Spleen (tissue), 11 donors: ENCODE data around the gene CROCC2. TPM values are rescaled to one million over a fixed set of nuclear protein-coding genes. Genes with fewer than 3 reads are reported as not detected.

Source experiments
- DNase-seq: peaks from one replicate; pipeline ENCODE4 v3.0.0-alpha.2; 2020
- H3K27ac ChIP-seq, 8 donors: fragments of 200-600 bp; sonication (generic) in 7 of 8; 1 replicate in 4 of 8; 2 replicates in 4 of 8; pipeline versions ENCODE4 v1.5.0 to v1.8.0; 2016 to 2021; ENCODE audit warnings: inconsistent platforms in 4 of 8, mild to moderate bottlenecking in 4 of 8, moderate library complexity in 1 of 8
- H3K27me3 ChIP-seq, 7 donors: fragments of 200-600 bp; sonication (generic) in 6 of 7; replicated peaks in 1 of 7; 1 replicate in 4 of 7; 2 replicates in 3 of 7; pipeline versions ENCODE4 v1.5.0 to v1.8.0; 2016 to 2021; ENCODE audit warnings: inconsistent platforms in 3 of 7, mild to moderate bottlenecking in 1 of 7
- H3K36me3 ChIP-seq, 6 donors: fragments of 200-600 bp; sonication (generic) in 5 of 6; 1 replicate in 4 of 6; 2 replicates in 2 of 6; pipeline versions ENCODE4 v1.5.0 to v1.8.0; 2016 to 2021; ENCODE audit warnings: inconsistent platforms in 2 of 6
- H3K4me1 ChIP-seq, 6 donors: fragments of 200-600 bp; sonication (generic) in 5 of 6; 1 replicate in 3 of 6; 2 replicates in 3 of 6; pipeline versions ENCODE4 v1.5.0 to v1.8.0; 2016 to 2021; ENCODE audit warnings: inconsistent platforms in 3 of 6
- H3K4me3 ChIP-seq, 8 donors: fragments of 200-600 bp; sonication (generic) in 7 of 8; 1 replicate in 4 of 8; 2 replicates in 4 of 8; pipeline versions ENCODE4 v1.5.0 to v1.8.0; 2016 to 2021; ENCODE audit warnings: inconsistent platforms in 4 of 8, mild to moderate bottlenecking in 4 of 8, moderate library complexity in 2 of 8
- H3K9me3 ChIP-seq, 8 donors: fragments of 200-600 bp; sonication (generic) in 7 of 8; 1 replicate in 4 of 8; 2 replicates in 4 of 8; pipeline versions ENCODE4 v1.5.0 to v1.8.0; 2016 to 2021; ENCODE audit warnings: inconsistent platforms in 4 of 8
- POLR2A ChIP-seq, 3 donors: fragments of 450-650 bp; IDR thresholded peaks; one replicate each; pipeline ENCODE4 v1.5.1; 2017; ENCODE audit warnings: antibody characterized with exemption in 3 of 3, mild to moderate bottlenecking in 1 of 3
- POLR2AphosphoS5 ChIP-seq, 3 donors: sonication (generic); formaldehyde crosslinking; IDR thresholded peaks; one replicate each; pipeline ENCODE4 v1.5.1; 2017; ENCODE audit warnings: antibody characterized with exemption in 3 of 3
- WGBS, 5 donors: extraction: QIAGEN DNeasy Blood & Tissue Kit in 3 of 5; methylation state at CpG; one replicate each; pipeline versions ENCODE4 v1.1.5 to v1.1.7; 2013 to 2018; 5-methylcytosine and 5-hydroxymethylcytosine counted together
- intact Hi-C: fragments of 100-400 bp; cut with DNase I; formaldehyde crosslinking; loops from one replicate; pipeline ENCODE4 v1.15.0; 2023; ENCODE audit warnings: low total_unique reads
- polyA plus RNA-seq, 3 donors: library from polyadenylated mRNA; stranded (reverse); fragments of 200-250 nt; gene quantifications; one replicate each; pipeline ENCODE4 v1.2.1, GENCODE V29; 2013
- total RNA-seq, 7 donors: library from RNA; depleted of rRNA in 3 of 7; stranded (reverse); fragments of >200 nt in 3 of 7; fragmentation: NEBNext Ultra II Directional in 4 of 7; extraction: Animal tissue kit (Norgen Biotek cat#: 25700) in 4 of 7; gene quantifications; one replicate each; pipeline versions ENCODE4 v1.1.0 to v1.2.1, GENCODE V29; 2016 to 2021
- TF ChIP-seq, protein P1 (sequence below), 11 experiments: fragments of 200-600 bp in 7 of 11; fragments of 450-650 bp in 4 of 11; sonication (generic) in 4 of 11; IDR thresholded peaks in 8 of 11; conservative IDR thresholded peaks in 3 of 11; 1 replicate in 7 of 11; 2 replicates in 4 of 11; pipeline versions ENCODE4 v1.4.0 to v1.8.0; 2016 to 2021; ENCODE audit warnings: antibody characterized with exemption in 11 of 11, inconsistent platforms in 4 of 11, mild to moderate bottlenecking in 1 of 11
- donor health status: healthy with polysubstance abuse.
- donor health status: DM: no; HTN: no; CAD: no; lungs with moderate emphysema.
- donor health status: DM: no; HTN: no; CAD: no.
- donor health status: Bipolar disorder and iron deficiency.
- donor health status: healthy.
- donor health status: DM: no; HTN: no; CAD: no.
- donor health status: DM: yes; HTN: yes; CAD: no.

CROCC2 gene
- total and polyA plus RNA-seq, 10 donors: 0.04 to 3.6 (median 0.75) TPM

DNA sequence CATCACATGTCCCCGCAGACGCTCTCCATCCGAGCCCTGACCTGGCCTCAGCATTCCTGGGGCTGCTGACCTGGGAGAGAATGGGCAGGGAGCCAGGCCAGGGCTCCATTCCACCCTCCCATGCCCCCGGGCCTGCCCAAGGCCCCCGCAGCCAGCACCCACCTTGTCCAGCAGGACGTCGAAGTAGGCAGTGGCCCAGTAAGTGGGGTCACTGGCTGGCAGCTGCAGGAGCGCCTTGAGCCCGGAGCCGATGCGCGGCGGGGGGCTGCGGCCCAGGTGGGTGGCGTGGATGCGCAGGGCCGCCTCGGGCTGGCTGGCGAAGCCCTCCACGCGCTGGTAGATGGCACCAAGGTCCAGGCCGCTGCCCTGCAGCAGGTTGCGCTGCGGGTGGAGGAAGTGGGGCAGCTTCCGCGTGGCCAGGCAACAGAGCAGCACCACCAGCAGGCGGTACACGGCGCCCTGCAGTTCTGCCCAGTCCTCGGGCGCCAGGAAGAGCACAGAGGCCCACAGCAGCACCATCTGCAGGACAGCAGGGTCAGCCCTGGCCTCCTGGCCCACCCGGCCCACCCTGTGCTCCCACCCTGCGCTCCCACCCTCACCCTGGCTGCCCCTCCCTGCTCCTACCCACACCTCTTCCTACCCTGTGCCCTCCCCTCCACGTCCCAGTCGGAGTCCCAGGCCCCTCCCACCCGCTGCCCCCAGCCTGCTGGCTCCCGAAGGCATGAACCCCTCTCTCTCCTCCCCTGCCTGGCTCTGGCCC is 17.8 kb upstream of the CROCC2 start:
- H3K36me3 ChIP-seq: no peaks in the 10 kb centered on the region
- H3K27ac ChIP-seq: no peak overlapping the region
- no peaks in the 10 kb centered on the region for H3K4me1 ChIP-seq
- no peak for TF ChIP-seq POLR2AphosphoS5 (IDR thresholded peaks at IDR 0.05)
- no peak for TF ChIP-seq POLR2A (IDR thresholded peaks at IDR 0.05)
- TF ChIP-seq, protein P1, sequence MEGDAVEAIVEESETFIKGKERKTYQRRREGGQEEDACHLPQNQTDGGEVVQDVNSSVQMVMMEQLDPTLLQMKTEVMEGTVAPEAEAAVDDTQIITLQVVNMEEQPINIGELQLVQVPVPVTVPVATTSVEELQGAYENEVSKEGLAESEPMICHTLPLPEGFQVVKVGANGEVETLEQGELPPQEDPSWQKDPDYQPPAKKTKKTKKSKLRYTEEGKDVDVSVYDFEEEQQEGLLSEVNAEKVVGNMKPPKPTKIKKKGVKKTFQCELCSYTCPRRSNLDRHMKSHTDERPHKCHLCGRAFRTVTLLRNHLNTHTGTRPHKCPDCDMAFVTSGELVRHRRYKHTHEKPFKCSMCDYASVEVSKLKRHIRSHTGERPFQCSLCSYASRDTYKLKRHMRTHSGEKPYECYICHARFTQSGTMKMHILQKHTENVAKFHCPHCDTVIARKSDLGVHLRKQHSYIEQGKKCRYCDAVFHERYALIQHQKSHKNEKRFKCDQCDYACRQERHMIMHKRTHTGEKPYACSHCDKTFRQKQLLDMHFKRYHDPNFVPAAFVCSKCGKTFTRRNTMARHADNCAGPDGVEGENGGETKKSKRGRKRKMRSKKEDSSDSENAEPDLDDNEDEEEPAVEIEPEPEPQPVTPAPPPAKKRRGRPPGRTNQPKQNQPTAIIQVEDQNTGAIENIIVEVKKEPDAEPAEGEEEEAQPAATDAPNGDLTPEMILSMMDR (IDR thresholded peaks at IDR 0.05 in 8 of 11, conservative IDR thresholded peaks at IDR 0.05 in 3 of 11): no peak
- intact Hi-C loops: no loop called here
- no peaks in the 10 kb centered on the region for H3K9me3 ChIP-seq
- no peak overlapping the region for H3K4me3 ChIP-seq
- DNase-seq: no peak
- no peaks in the 10 kb centered on the region for H3K27me3 ChIP-seq
- 89 to 99% (median 95%) methylated on average over 16 to 37 of the region's 37 CpGs for WGBS, 5 donors

DNA sequence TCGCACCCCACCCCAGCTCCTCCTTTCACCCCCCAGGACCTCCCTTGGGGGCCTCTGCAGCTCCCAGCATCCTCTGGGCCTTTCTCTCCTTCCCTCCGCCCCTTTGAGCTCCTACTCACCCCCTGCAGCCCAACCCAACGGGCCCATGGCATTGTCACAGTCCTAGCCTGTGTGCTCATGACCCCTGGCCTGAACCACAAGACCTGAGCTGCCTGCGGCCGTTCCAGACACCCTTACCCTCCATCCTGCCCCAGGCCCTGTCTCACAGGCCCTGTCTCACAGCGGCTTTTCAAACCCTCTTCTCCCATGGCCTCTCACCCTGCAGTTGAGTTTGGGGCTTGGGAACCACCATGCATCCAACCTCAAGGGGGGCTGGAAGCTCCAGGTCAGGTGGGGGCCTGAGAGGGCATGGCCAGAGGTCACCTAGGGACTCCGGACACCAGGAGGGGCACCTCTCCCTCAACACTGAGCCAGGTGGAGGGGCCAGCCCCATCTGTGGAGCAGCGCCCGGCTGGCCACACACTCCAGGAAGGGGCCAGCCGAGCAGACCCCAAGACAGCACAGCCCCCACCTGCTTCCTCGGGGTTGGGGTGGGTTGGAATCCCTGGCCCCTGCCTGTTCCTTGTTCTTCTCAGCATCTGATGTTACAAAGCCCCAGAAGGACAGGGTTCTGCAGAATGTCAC is 17.1 kb upstream of the CROCC2 start:
- H3K4me3 ChIP-seq: no peak overlapping the region
- H3K27me3 ChIP-seq: no peaks in the 10 kb centered on the region
- 78 to 91% (median 81%) methylated on average over 7 to 11 of the region's 11 CpGs for WGBS, 5 donors
- H3K4me1 ChIP-seq: peaks cover 0 to 6% (median 0%) of the 10 kb centered on the region in 6 donors
- no peaks in the 10 kb centered on the region for H3K36me3 ChIP-seq
- intact Hi-C loops: no loop called here
- TF ChIP-seq, protein P1 (IDR thresholded peaks at IDR 0.05 in 8 of 11, conservative IDR thresholded peaks at IDR 0.05 in 3 of 11): no peak
- no peak for TF ChIP-seq POLR2A (IDR thresholded peaks at IDR 0.05)
- no peak for TF ChIP-seq POLR2AphosphoS5 (IDR thresholded peaks at IDR 0.05)
- no peak overlapping the region for H3K27ac ChIP-seq
- no peaks in the 10 kb centered on the region for H3K9me3 ChIP-seq
- no peak for DNase-seq

DNA sequence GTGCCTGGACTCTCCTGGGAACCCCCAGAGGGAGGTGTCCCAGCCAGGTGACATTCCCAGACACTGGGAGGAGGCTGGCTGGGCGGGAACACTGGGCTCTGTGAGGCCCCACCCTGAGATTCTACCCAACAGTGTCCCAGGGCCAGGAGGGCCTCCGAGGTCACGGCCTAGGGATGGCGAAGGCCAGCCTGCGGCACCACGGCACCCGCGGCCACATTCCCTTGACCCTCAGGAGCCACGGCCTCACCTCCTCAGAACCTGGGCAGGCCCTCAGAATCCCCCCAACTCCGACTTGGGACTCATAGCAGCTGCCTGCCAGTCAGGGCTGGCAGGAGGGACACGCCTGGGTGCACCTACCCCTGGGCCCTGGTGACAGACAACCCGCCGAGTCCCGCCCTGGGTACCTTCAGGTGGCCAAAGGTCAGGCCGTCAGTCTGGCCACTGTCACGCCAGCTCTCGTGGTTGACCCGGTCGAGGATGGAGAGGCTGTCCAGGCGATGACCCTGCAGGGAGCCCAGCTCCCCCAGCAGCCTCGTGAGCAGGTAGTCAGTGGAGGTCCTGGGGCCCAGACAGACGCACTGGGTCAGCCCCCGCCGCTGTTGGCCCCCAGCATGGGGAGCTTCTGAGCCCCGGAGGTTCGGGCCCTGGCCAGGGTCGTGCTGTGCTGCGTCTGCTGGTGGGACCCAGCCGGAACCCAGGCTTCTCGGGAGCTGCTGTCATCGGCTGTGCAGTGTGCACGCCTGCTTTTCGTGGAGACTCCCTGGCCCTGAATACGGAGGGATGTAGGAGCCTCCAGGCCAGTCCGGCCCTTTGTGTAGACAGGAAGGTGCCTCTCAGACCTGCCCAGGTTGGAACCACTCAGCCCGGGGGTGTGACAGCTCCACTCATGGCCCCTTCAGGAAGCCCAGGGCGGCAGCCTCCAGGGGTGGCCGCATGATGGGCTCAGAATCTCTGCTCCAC is 16.3 kb upstream of the CROCC2 start:
- TF ChIP-seq POLR2AphosphoS5 (IDR thresholded peaks at IDR 0.05) (no peak), POLR2A (IDR thresholded peaks at IDR 0.05) (no peak)
- TF ChIP-seq, protein P1 (IDR thresholded peaks at IDR 0.05 in 8 of 11, conservative IDR thresholded peaks at IDR 0.05 in 3 of 11): no peak
- Histone ChIP-seq H3K4me1 (peaks cover 0 to 7% (median 0%) of the 10 kb centered on the region in 6 donors), H3K27ac (no peak overlapping the region), H3K9me3 (no peaks in the 10 kb centered on the region), H3K4me3 (no peak overlapping the region), H3K36me3 (no peaks in the 10 kb centered on the region), H3K27me3 (no peaks in the 10 kb centered on the region)
- intact Hi-C loops: no loop called here
- WGBS, 5 donors: 74 to 91% (median 82%) methylated on average over 9 to 38 of the region's 38 CpGs
- DNase-seq: no peak
